ENCODE results near the gene KCNJ3. TPM values are rescaled to one million over a fixed set of nuclear protein-coding genes. Genes with fewer than 3 reads are reported as not detected.

Gene KCNJ3
- total RNA-seq, 4 donors from 2014 or later: 0.26 TPM; not detected in 3

- Histone ChIP-seq H3K36me3 (no peaks in the 10 kb centered on the region), H3K27me3 (no peaks in the 10 kb centered on the region), H3K27ac (no peak overlapping the region), H3K9me3 (no peaks in the 10 kb centered on the region), H3K4me3 (no peak overlapping the region), H3K4me1 (no peaks in the 10 kb centered on the region)
- no peak for TF ChIP-seq POLR2A (IDR thresholded peaks at IDR 0.05)
- TF ChIP-seq POLR2AphosphoS5 (IDR thresholded peaks at IDR 0.05): no peak
- no peak for TF ChIP-seq EP300 (IDR thresholded peaks at IDR 0.05)
- DNase-seq (ENCODE audit: low spot score in 2 of 2): no peak
These were observed 15.2 kb downstream of the KCNJ3 start for GRCh38 chr2:154713675-154714074.

DNA sequence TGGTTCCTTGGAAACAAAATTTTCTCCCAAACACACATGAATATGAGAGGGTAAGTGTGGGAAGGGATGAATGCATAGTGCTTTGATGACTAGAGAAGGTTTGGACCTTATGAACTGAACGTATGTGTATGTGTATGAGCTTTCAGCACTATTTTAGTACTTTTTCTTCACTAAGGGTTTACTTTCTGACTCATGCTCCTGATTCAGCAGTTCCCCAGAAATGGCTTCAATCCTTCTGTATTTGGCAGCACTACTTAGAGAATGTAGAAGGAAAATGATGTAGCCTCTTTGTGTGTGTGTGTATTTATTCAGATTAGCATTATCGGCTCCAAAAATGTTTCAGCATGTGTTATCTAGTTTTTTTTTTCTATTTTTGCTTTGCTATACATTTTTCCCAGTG lies 22.2 kb downstream of the KCNJ3 start:
- Histone ChIP-seq H3K9me3 (no peaks in the 10 kb centered on the region), H3K36me3 (no peaks in the 10 kb centered on the region), H3K27me3 (no peaks in the 10 kb centered on the region), H3K27ac (no peak overlapping the region), H3K4me1 (no peaks in the 10 kb centered on the region), H3K4me3 (no peak overlapping the region)
- TF ChIP-seq POLR2AphosphoS5 (IDR thresholded peaks at IDR 0.05) (no peak), EP300 (IDR thresholded peaks at IDR 0.05) (no peak), CTCF (IDR thresholded peaks at IDR 0.05) (no peak), POLR2A (IDR thresholded peaks at IDR 0.05) (no peak)
- WGBS: 33% methylated on average over 2 of the region's 2 CpGs
- no peak for DNase-seq (ENCODE audit: low spot score in 2 of 2)

- TF ChIP-seq EP300 (IDR thresholded peaks at IDR 0.05) (no peak), POLR2A (IDR thresholded peaks at IDR 0.05) (no peak), CTCF (IDR thresholded peaks at IDR 0.05) (no peak), POLR2AphosphoS5 (IDR thresholded peaks at IDR 0.05) (no peak)
- no peaks in the 10 kb centered on the region for H3K27me3 ChIP-seq
- no peak overlapping the region for H3K27ac ChIP-seq
- H3K4me3 ChIP-seq: no peak overlapping the region
- no peak for DNase-seq (ENCODE audit: low spot score in 2 of 2)
- no peaks in the 10 kb centered on the region for H3K4me1 ChIP-seq
- no peaks in the 10 kb centered on the region for H3K36me3 ChIP-seq
- H3K9me3 ChIP-seq: no peaks in the 10 kb centered on the region
- WGBS: 37% methylated on average over 6 of the region's 6 CpGs
These were observed 25.8 kb downstream of the KCNJ3 start for GRCh38 chr2:154724194-154724797.

DNA sequence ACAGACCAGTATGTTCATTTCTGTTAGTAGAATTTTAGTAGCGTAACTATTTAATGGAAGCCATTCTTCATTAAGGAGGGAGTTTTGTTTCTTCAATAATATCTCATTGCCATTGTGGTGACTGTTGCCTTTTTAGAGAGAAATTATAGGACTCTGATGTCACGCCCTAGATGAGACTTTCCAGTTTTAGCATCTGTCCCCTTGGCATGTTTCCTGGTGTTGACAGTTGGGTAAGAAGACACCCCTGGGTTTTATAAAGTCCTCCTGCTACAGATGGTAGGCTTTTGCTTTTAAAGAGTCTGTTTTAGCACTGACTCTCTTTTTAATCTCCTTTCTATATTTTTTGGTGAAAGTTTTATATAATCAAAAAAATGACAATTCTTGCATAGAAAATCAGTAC lies 41.9 kb downstream of the KCNJ3 start:
- no peaks in the 10 kb centered on the region for H3K9me3 ChIP-seq
- no peaks in the 10 kb centered on the region for H3K4me1 ChIP-seq
- TF ChIP-seq CTCF (IDR thresholded peaks at IDR 0.05) (no peak), POLR2AphosphoS5 (IDR thresholded peaks at IDR 0.05) (no peak), POLR2A (IDR thresholded peaks at IDR 0.05) (no peak), EP300 (IDR thresholded peaks at IDR 0.05) (no peak)
- no peak for DNase-seq (ENCODE audit: low spot score in 2 of 2)
- 54% methylated on average over 2 of the region's 2 CpGs for WGBS
- H3K4me3 ChIP-seq: no peak overlapping the region
- no peak overlapping the region for H3K27ac ChIP-seq
- no peaks in the 10 kb centered on the region for H3K27me3 ChIP-seq
- H3K36me3 ChIP-seq: no peaks in the 10 kb centered on the region

DNA sequence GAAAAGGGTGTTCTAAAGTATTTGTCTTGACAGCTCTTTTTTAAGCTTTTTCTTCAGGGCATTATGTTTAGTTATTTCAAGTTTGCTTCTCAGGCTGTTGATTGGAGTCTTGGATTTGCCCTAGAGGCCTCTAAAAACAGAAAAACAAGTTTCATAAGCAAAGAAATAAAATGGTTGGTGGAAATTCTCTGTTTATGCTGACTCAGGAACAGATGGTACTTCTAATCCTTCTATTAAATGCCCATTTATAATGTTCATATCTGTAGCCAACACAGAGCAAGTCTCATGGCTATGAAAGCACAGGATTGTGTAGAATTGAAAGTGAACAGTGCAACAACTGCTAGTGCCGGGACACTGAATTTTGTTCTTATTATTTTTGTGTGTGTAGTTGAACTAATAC lies 60.4 kb downstream of the KCNJ3 start:
- no peaks in the 10 kb centered on the region for H3K36me3 ChIP-seq
- H3K9me3 ChIP-seq: no peaks in the 10 kb centered on the region
- WGBS: 71% methylated on average over 1 of the region's 1 CpG
- TF ChIP-seq POLR2AphosphoS5 (IDR thresholded peaks at IDR 0.05) (no peak), EP300 (IDR thresholded peaks at IDR 0.05) (no peak), POLR2A (IDR thresholded peaks at IDR 0.05) (no peak), CTCF (IDR thresholded peaks at IDR 0.05) (no peak)
- H3K4me3 ChIP-seq: no peak overlapping the region
- H3K27me3 ChIP-seq: no peaks in the 10 kb centered on the region
- DNase-seq (ENCODE audit: low spot score in 2 of 2): no peak
- no peak overlapping the region for H3K27ac ChIP-seq
- no peaks in the 10 kb centered on the region for H3K4me1 ChIP-seq

DNA sequence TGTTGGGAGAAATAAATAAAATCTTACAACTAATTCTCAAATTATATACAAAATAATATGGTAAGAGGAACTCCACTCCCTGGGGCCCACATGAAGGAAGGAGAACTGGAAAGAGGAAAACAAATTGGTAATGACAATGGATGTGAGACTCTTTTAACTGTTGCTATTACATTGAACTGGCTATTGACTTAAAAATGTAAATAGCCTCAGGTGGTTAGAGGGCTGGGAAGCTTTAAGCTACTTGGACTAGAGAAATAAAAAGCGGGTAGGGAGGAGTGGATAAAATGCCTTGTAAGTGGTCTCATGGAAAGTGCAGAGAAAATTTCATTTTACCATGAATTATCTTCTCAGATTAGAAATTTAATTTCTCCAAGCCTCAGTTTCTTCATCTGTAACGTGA lies 64.1 kb downstream of the KCNJ3 start:
- Histone ChIP-seq H3K9me3 (no peaks in the 10 kb centered on the region), H3K27ac (no peak overlapping the region), H3K4me1 (no peaks in the 10 kb centered on the region), H3K4me3 (no peak overlapping the region), H3K27me3 (no peaks in the 10 kb centered on the region), H3K36me3 (no peaks in the 10 kb centered on the region)
- TF ChIP-seq EP300 (IDR thresholded peaks at IDR 0.05): no peak
- no peak for TF ChIP-seq POLR2AphosphoS5 (IDR thresholded peaks at IDR 0.05)
- TF ChIP-seq POLR2A (IDR thresholded peaks at IDR 0.05): no peak
- TF ChIP-seq CTCF (IDR thresholded peaks at IDR 0.05): no peak
- 81% methylated on average over 2 of the region's 2 CpGs for WGBS
- DNase-seq (ENCODE audit: low spot score in 2 of 2): no peak
